SU-DHL-6 (cell line): ENCODE results near the gene TMCO4.

Source experiments
- H2AFZ ChIP-seq: fragments of 200-600 bp; sonication (generic); 2 replicates; pipeline ENCODE4 v1.6.1; 2014; ENCODE audit warnings: low read depth, mild to moderate bottlenecking, moderate library complexity, mixed read lengths, antibody characterized with exemption, low read length; ENCODE audit not compliant: severe bottlenecking
- H3F3A ChIP-seq: fragments of 200-600 bp; shearing (Covaris generic); 2 replicates; pipeline ENCODE4 v1.6.0; 2016; ENCODE audit warnings: antibody characterized with exemption, mild to moderate bottlenecking; ENCODE audit not compliant: insufficient read depth
- H3K27ac ChIP-seq: fragments of 200-600 bp; sonication (generic); 2 replicates; pipeline ENCODE4 v1.5.1; 2016; ENCODE audit warnings: low read depth, mild to moderate bottlenecking, low read length, moderate library complexity, mixed read lengths
- H3K27me3 ChIP-seq: fragments of 200-600 bp; sonication (generic), shearing (Covaris generic); 2 replicates; pipeline ENCODE4 v1.6.0; 2014; ENCODE audit warnings: mild to moderate bottlenecking, low read length
- H3K36me3 ChIP-seq: fragments of 200-600 bp; sonication (generic); 2 replicates; pipeline ENCODE4 v1.6.1; 2014; ENCODE audit warnings: mild to moderate bottlenecking, low read length, mixed read lengths
- H3K4me2 ChIP-seq: fragments of 300-600, 200-600 bp; shearing (Covaris generic), sonication (generic); 2 replicates; pipeline ENCODE4 v1.6.0; 2014; ENCODE audit warnings: low read length, low read depth, mild to moderate bottlenecking; ENCODE audit not compliant: poor library complexity, severe bottlenecking
- H3K4me3 ChIP-seq: fragments of 200-600 bp; sonication (generic); 2 replicates; pipeline ENCODE4 v1.5.1; 2014; ENCODE audit warnings: antibody characterized with exemption, low read length, mild to moderate bottlenecking, mixed read lengths; ENCODE audit not compliant: insufficient read depth, poor library complexity, severe bottlenecking
- H3K79me2 ChIP-seq: fragments of 200-600 bp; sonication (generic); 2 replicates; pipeline ENCODE4 v1.6.1; 2014; ENCODE audit warnings: mild to moderate bottlenecking, low read length, moderate library complexity; ENCODE audit not compliant: insufficient read depth
- H3K9ac ChIP-seq: fragments of 200-600 bp; sonication (generic); 2 replicates; pipeline ENCODE4 v1.7.0; 2014; ENCODE audit warnings: mild to moderate bottlenecking, low read length
- H3K9me2 ChIP-seq: fragments of 200-600 bp; sonication (generic); replicated peaks from 2 replicates; pipeline ENCODE4 v1.6.1; 2014; ENCODE audit warnings: low read length; ENCODE audit not compliant: insufficient read depth
- H3K9me3 ChIP-seq: fragments of 200-600 bp; sonication (generic); 2 replicates; pipeline ENCODE4 v1.6.1; 2014; ENCODE audit warnings: low read length, mixed read lengths; ENCODE audit not compliant: insufficient read depth
- H4K20me1 ChIP-seq: fragments of 200-600 bp; sonication (generic); 2 replicates; pipeline ENCODE4 v1.6.1; 2014; ENCODE audit warnings: low read depth, mild to moderate bottlenecking, antibody characterized with exemption, low read length, moderate library complexity, mixed read lengths
- EZH2phosphoT487 ChIP-seq: fragments of 200-600 bp; sonication (generic), shearing (Covaris generic); conservative IDR thresholded peaks from 2 replicates; pipeline ENCODE4 v1.6.1; 2018; ENCODE audit warnings: mild to moderate bottlenecking, antibody characterized with exemption, low read length, moderate library complexity, mixed read lengths
- TF ChIP-seq, protein P1 (sequence below): fragments of 200-600 bp; sonication (generic); IDR thresholded peaks from one replicate; pipeline ENCODE4 v1.5.1; 2017; ENCODE audit warnings: antibody characterized with exemption, mild to moderate bottlenecking, low read length, moderate library complexity; ENCODE audit not compliant: insufficient read depth, poor library complexity, severe bottlenecking

Gene TMCO4

DNA sequence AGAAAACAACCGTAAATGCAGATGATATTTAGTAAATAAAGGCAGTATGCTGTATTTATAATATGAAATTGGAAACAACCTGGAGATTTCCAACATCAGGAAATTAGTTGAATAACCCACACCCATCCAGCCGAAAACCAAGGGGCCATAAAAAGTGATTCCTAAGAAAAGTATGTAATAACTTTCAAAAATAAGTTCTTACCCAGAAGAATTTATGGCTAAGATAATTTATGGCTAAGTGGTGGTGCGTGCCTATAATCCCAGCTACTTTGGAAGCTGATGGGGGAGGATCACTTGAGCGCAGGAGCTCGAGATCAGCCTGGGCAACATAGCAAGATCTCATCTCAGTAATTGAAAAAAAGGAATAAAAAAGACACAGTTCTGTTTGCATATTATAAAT is 43.2 kb downstream of the TMCO4 start:
- H3K27me3 ChIP-seq: no peaks in the 10 kb centered on the region
- no peaks in the 10 kb centered on the region for H3K79me2 ChIP-seq
- no peaks in the 10 kb centered on the region for H3K9me2 ChIP-seq
- H3K4me3 ChIP-seq: no peak overlapping the region
- H3K9ac ChIP-seq: no peak overlapping the region
- TF ChIP-seq, protein P1, sequence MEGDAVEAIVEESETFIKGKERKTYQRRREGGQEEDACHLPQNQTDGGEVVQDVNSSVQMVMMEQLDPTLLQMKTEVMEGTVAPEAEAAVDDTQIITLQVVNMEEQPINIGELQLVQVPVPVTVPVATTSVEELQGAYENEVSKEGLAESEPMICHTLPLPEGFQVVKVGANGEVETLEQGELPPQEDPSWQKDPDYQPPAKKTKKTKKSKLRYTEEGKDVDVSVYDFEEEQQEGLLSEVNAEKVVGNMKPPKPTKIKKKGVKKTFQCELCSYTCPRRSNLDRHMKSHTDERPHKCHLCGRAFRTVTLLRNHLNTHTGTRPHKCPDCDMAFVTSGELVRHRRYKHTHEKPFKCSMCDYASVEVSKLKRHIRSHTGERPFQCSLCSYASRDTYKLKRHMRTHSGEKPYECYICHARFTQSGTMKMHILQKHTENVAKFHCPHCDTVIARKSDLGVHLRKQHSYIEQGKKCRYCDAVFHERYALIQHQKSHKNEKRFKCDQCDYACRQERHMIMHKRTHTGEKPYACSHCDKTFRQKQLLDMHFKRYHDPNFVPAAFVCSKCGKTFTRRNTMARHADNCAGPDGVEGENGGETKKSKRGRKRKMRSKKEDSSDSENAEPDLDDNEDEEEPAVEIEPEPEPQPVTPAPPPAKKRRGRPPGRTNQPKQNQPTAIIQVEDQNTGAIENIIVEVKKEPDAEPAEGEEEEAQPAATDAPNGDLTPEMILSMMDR: no peak
- no peak for TF ChIP-seq EZH2phosphoT487
- no peaks in the 10 kb centered on the region for H3F3A ChIP-seq
- H4K20me1 ChIP-seq: no peaks in the 10 kb centered on the region
- H3K27ac ChIP-seq: no peak overlapping the region
- no peak overlapping the region for H2AFZ ChIP-seq
- H3K36me3 ChIP-seq: no peaks in the 10 kb centered on the region
- no peaks in the 10 kb centered on the region for H3K9me3 ChIP-seq
- H3K4me2 ChIP-seq: no peak overlapping the region

DNA sequence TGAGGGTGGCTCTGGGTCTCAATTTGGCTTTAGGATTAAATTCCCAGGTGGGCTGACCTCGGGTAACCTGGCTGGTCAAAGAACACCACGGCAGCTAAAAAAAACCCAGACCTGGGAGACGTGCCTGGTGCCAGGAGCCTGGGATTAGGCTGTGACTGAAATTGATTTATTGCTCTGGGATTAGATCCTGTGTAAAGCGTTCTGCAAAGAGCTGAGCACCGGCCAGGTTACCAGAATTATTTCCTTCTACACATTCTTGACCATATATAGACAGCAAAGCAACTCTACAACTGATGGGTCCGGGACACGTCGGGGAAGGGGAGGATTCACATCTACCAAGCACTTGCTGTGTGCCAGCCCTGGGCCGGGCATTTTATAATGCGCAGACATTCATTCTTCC is 45.2 kb downstream of the TMCO4 start:
- Histone ChIP-seq H3K36me3 (no peaks in the 10 kb centered on the region), H3K79me2 (no peaks in the 10 kb centered on the region), H3F3A (no peaks in the 10 kb centered on the region), H3K27me3 (no peaks in the 10 kb centered on the region), H3K9ac (no peak overlapping the region), H3K4me2 (no peak overlapping the region), H3K9me3 (no peaks in the 10 kb centered on the region), H3K9me2 (no peaks in the 10 kb centered on the region), H3K27ac (no peak overlapping the region), H4K20me1 (no peaks in the 10 kb centered on the region), H2AFZ (no peak overlapping the region), H3K4me3 (no peak overlapping the region)
- TF ChIP-seq, protein P1: no peak
- no peak for TF ChIP-seq EZH2phosphoT487

- H3K9me2 ChIP-seq: no peaks in the 10 kb centered on the region
- no peaks in the 10 kb centered on the region for H3K27me3 ChIP-seq
- no peak overlapping the region for H3K4me3 ChIP-seq
- H3K4me2 ChIP-seq: no peak overlapping the region
- no peaks in the 10 kb centered on the region for H4K20me1 ChIP-seq
- TF ChIP-seq, protein P1: no peak
- no peak for TF ChIP-seq EZH2phosphoT487
- no peaks in the 10 kb centered on the region for H3K79me2 ChIP-seq
- no peaks in the 10 kb centered on the region for H3F3A ChIP-seq
- no peak overlapping the region for H2AFZ ChIP-seq
- H3K36me3 ChIP-seq: no peaks in the 10 kb centered on the region
- H3K9ac ChIP-seq: no peak overlapping the region
- no peak overlapping the region for H3K27ac ChIP-seq
- no peaks in the 10 kb centered on the region for H3K9me3 ChIP-seq
Observed at GRCh38 chr1:19752083-19752696, 47.5 kb downstream of the TMCO4 start.
